Neural progenitor cell (in vitro differentiated cells): Measurements from ENCODE around the gene MFSD11. TPM values are rescaled to one million over a fixed set of nuclear protein-coding genes. Genes with fewer than 3 reads are reported as not detected.

Experiments used
- DNase-seq: peaks from one replicate; pipeline ENCODE4 v3.0.0-alpha.2; 2016; ENCODE audit warnings: low spot score
- H2AFZ ChIP-seq: fragments of 200-600 bp; sonication (generic); replicated peaks from 2 replicates; pipeline ENCODE4 v1.6.1; 2016; ENCODE audit warnings: antibody characterized with exemption
- H3F3A ChIP-seq: fragments of 200-600 bp; sonication (generic); 2 replicates; pipeline ENCODE4 v1.6.1; 2016; ENCODE audit warnings: antibody characterized with exemption, low read depth
- H3K27ac ChIP-seq: fragments of 200-600 bp; sonication (generic); 2 replicates; pipeline ENCODE4 v1.5.1; 2016; ENCODE audit warnings: mild to moderate bottlenecking
- H3K27me3 ChIP-seq: fragments of 200-600 bp; sonication (generic); 2 replicates; pipeline ENCODE4 v1.6.1; 2016; ENCODE audit warnings: mild to moderate bottlenecking, moderate library complexity
- H3K36me3 ChIP-seq: fragments of 200-600 bp; sonication (generic); 2 replicates; pipeline ENCODE4 v1.5.1; 2016
- H3K4me1 ChIP-seq: fragments of 200-600 bp; sonication (generic); 2 replicates; pipeline ENCODE4 v1.6.1; 2016; ENCODE audit warnings: mixed run types
- H3K4me2 ChIP-seq: fragments of 200-600 bp; sonication (generic); 2 replicates; pipeline ENCODE4 v1.6.1; 2016
- H3K4me3 ChIP-seq: fragments of 200-600 bp; sonication (generic); 2 replicates; pipeline ENCODE4 v1.5.1; 2016
- H3K79me2 ChIP-seq: fragments of 200-600 bp; sonication (generic); 2 replicates; pipeline ENCODE4 v1.6.1; 2016; ENCODE audit warnings: low read depth
- H3K9ac ChIP-seq: fragments of 200-600 bp; sonication (generic); 2 replicates; pipeline ENCODE4 v1.6.1; 2016
- H3K9me3 ChIP-seq: fragments of 200-600 bp; sonication (generic); 2 replicates; pipeline ENCODE4 v1.5.1; 2016; ENCODE audit warnings: low read depth
- H4K20me1 ChIP-seq: fragments of 200-600 bp; sonication (generic); 2 replicates; pipeline ENCODE4 v1.6.1; 2016; ENCODE audit warnings: low read depth
- H3K27ac Mint-ChIP-seq: 3 replicates; pipeline ENCODE4 v1.8.0; 2021; ENCODE audit warnings: mixed read lengths
- H3K27me3 Mint-ChIP-seq: 2 replicates; pipeline ENCODE4 v1.8.0; 2022; ENCODE audit warnings: low read depth, mild to moderate bottlenecking, inconsistent platforms, moderate library complexity, mixed read lengths; ENCODE audit not compliant: insufficient read depth
- H3K36me3 Mint-ChIP-seq: 3 replicates; pipeline ENCODE4 v1.8.0; 2021; ENCODE audit warnings: mixed read lengths
- H3K4me1 Mint-ChIP-seq: 3 replicates; pipeline ENCODE4 v1.8.0; 2021; ENCODE audit warnings: mixed read lengths
- H3K4me3 Mint-ChIP-seq: 3 replicates; pipeline ENCODE4 v1.8.0; 2021; ENCODE audit warnings: mild to moderate bottlenecking, moderate library complexity, mixed read lengths
- H3K9me3 Mint-ChIP-seq: 3 replicates; pipeline ENCODE4 v1.8.0; 2020; ENCODE audit warnings: mixed read lengths
- EZH2 ChIP-seq: fragments of 200-600 bp; sonication (generic); IDR thresholded peaks from 2 replicates; pipeline ENCODE4 v1.6.1; 2017; ENCODE audit warnings: antibody characterized with exemption, mild to moderate bottlenecking, moderate library complexity
- EZH2phosphoT487 ChIP-seq: fragments of 200-600 bp; sonication (generic); IDR thresholded peaks from 2 replicates; pipeline ENCODE4 v1.6.1; 2017; ENCODE audit warnings: antibody characterized with exemption
- total RNA-seq: library from RNA; depleted of rRNA; stranded (reverse); fragments of >200 nt; gene quantifications from 2 replicates; pipeline ENCODE4 v1.2.3, GENCODE V29; 2015; ENCODE audit warnings: low replicate concordance
- TF ChIP-seq, protein P1 (sequence below): fragments of 200-600 bp; sonication (generic); IDR thresholded peaks from 2 replicates; pipeline ENCODE4 v1.5.1; 2017; ENCODE audit warnings: antibody characterized with exemption, mild to moderate bottlenecking

The MFSD11 gene
- total RNA-seq, 1 donor from 2014 or later, result 25.7 TPM

- no peaks in the 10 kb centered on the region for H3K27me3 Mint-ChIP-seq
- Histone ChIP-seq H3K9me3 (no peaks in the 10 kb centered on the region), H4K20me1 (no peaks in the 10 kb centered on the region), H3K36me3 (no peaks in the 10 kb centered on the region), H3K27ac (no peak overlapping the region), H3K9ac (no peak overlapping the region), H3F3A (no peaks in the 10 kb centered on the region), H3K27me3 (no peaks in the 10 kb centered on the region), H3K4me2 (no peak overlapping the region), H3K79me2 (no peaks in the 10 kb centered on the region), H2AFZ (no peak overlapping the region), H3K4me1 (no peaks in the 10 kb centered on the region), H3K4me3 (no peak overlapping the region)
- peaks cover 24% of the 10 kb centered on the region for H3K36me3 Mint-ChIP-seq
- no peak overlapping the region for H3K27ac Mint-ChIP-seq
- H3K4me1 Mint-ChIP-seq, result no peaks in the 10 kb centered on the region
- H3K4me3 Mint-ChIP-seq, result no peak overlapping the region
- TF ChIP-seq EZH2phosphoT487, result no peak
- TF ChIP-seq, protein P1, sequence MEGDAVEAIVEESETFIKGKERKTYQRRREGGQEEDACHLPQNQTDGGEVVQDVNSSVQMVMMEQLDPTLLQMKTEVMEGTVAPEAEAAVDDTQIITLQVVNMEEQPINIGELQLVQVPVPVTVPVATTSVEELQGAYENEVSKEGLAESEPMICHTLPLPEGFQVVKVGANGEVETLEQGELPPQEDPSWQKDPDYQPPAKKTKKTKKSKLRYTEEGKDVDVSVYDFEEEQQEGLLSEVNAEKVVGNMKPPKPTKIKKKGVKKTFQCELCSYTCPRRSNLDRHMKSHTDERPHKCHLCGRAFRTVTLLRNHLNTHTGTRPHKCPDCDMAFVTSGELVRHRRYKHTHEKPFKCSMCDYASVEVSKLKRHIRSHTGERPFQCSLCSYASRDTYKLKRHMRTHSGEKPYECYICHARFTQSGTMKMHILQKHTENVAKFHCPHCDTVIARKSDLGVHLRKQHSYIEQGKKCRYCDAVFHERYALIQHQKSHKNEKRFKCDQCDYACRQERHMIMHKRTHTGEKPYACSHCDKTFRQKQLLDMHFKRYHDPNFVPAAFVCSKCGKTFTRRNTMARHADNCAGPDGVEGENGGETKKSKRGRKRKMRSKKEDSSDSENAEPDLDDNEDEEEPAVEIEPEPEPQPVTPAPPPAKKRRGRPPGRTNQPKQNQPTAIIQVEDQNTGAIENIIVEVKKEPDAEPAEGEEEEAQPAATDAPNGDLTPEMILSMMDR, result no peak
- TF ChIP-seq EZH2, result no peak
- DNase-seq, result no peak
- no peaks in the 10 kb centered on the region for H3K9me3 Mint-ChIP-seq
Observed at GRCh38 chr17:76747716-76748363, 9.9 kb downstream of the MFSD11 start.

- Histone ChIP-seq H3K9me3 (no peaks in the 10 kb centered on the region), H3K9ac (no peak overlapping the region), H3K79me2 (no peaks in the 10 kb centered on the region), H3F3A (no peaks in the 10 kb centered on the region), H2AFZ (no peak overlapping the region), H4K20me1 (no peaks in the 10 kb centered on the region), H3K27ac (no peak overlapping the region), H3K27me3 (no peaks in the 10 kb centered on the region), H3K4me1 (no peaks in the 10 kb centered on the region), H3K36me3 (no peaks in the 10 kb centered on the region), H3K4me2 (no peak overlapping the region), H3K4me3 (no peak overlapping the region)
- H3K27me3 Mint-ChIP-seq, result no peaks in the 10 kb centered on the region
- H3K4me1 Mint-ChIP-seq, result no peaks in the 10 kb centered on the region
- no peak overlapping the region for H3K27ac Mint-ChIP-seq
- H3K9me3 Mint-ChIP-seq, result no peaks in the 10 kb centered on the region
- TF ChIP-seq EZH2, result no peak
- TF ChIP-seq, protein P1, result no peak
- no peak for TF ChIP-seq EZH2phosphoT487
- H3K36me3 Mint-ChIP-seq, result peaks cover 27% of the 10 kb centered on the region
- H3K4me3 Mint-ChIP-seq, result no peak overlapping the region
- no peak for DNase-seq
Observed at GRCh38 chr17:76748657-76749056, 10.7 kb downstream of the MFSD11 start.

- no peaks in the 10 kb centered on the region for H3K36me3 ChIP-seq
- TF ChIP-seq, protein P1, result no peak
- TF ChIP-seq EZH2phosphoT487 (no peak), EZH2 (no peak)
- no peak overlapping the region for H3K27ac Mint-ChIP-seq
- H3K4me3 Mint-ChIP-seq, result no peak overlapping the region
- H2AFZ ChIP-seq, result no peak overlapping the region
- no peaks in the 10 kb centered on the region for H3K9me3 Mint-ChIP-seq
- no peaks in the 10 kb centered on the region for H3K4me1 ChIP-seq
- H3K9me3 ChIP-seq, result no peaks in the 10 kb centered on the region
- DNase-seq, result no peak
- no peaks in the 10 kb centered on the region for H3K79me2 ChIP-seq
- H4K20me1 ChIP-seq, result no peaks in the 10 kb centered on the region
- H3K4me2 ChIP-seq, result no peak overlapping the region
- peaks cover 15% of the 10 kb centered on the region for H3K36me3 Mint-ChIP-seq
- no peak overlapping the region for H3K9ac ChIP-seq
- H3F3A ChIP-seq, result no peaks in the 10 kb centered on the region
- H3K4me1 Mint-ChIP-seq, result no peaks in the 10 kb centered on the region
- H3K4me3 ChIP-seq, result no peak overlapping the region
- H3K27ac ChIP-seq, result no peak overlapping the region
- no peaks in the 10 kb centered on the region for H3K27me3 ChIP-seq
- H3K27me3 Mint-ChIP-seq, result no peaks in the 10 kb centered on the region
Observed at GRCh38 chr17:76751416-76751993, 13.6 kb downstream of the MFSD11 start.
